ENCODE data around the gene SPTBN1.

The SPTBN1 gene

DNA sequence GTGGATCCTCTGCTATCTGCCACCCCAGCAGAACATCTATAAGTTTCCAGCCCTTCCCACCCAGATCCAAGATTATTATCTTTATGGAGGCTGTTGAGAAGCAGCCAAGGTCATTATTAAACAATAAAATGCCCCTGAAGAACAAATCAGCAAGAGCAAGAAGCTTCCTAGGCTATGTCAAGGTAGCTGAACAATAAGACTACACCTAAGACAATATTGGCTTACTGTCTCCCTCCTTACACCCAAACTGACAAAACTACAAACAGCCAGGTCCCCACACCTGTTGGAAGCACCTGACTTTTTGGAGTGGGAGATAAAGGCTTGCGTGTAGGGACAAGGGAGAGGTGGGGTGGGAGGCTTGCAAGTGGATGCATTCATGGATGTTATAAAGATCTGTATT is 128.5 kb downstream of the SPTBN1 start:
- H3K4me1 ChIP-seq (ENCODE audit: control insufficient read depth, insufficient read depth, low read length, poor library complexity, severe bottlenecking), result peaks cover 87% of the 10 kb centered on the region
- no peak overlapping the region for H3K4me3 ChIP-seq (ENCODE audit: insufficient read depth, low read depth, low read length, poor library complexity, severe bottlenecking)
- DNase-seq, result no peak
- no peaks in the 10 kb centered on the region for H3K27me3 ChIP-seq (replicated peaks; ENCODE audit: control insufficient read depth, insufficient read depth, low read length, poor library complexity, severe bottlenecking)
- H3K36me3 ChIP-seq (ENCODE audit: control insufficient read depth, insufficient read depth, low read length), result no peaks in the 10 kb centered on the region
- no peaks in the 10 kb centered on the region for H3K9me3 ChIP-seq (ENCODE audit: control insufficient read depth, low read length)
- no peak overlapping the region for H3K27ac ChIP-seq (ENCODE audit: insufficient read depth, low read length, poor library complexity, severe bottlenecking)

DNA sequence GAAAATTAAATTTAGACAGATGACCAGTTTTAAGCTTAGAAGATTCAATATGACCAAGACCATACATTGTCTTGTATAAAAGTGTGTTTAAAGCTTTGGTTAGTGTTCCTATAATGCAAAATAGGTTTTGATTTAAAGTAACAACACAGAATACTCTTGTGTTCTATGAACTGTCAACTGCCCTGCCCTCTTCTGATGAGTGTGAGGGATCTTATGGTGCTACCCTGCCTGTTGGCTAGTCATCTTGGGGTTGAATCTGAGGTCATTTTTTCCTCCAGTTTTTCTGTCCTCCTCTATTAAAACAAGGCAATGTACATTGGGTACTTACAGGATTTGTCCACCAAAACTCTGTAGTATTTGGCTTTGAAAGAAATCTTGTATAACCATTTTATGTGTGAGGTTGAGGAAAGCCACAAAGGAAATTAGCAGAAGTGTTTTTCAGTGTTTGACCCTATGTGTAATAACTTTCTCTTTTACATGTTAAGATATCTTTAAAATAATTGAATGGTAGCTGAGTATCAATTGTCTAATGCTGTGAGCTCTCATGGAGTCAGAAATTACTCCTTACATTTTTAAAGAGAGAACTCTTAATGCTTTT is 129.1 kb downstream of the SPTBN1 start:
- Histone ChIP-seq H3K9me3 (ENCODE audit: control insufficient read depth, low read length) (no peaks in the 10 kb centered on the region), H3K27ac (ENCODE audit: insufficient read depth, low read length, poor library complexity, severe bottlenecking) (peak overlapping the region; percentile 14), H3K36me3 (ENCODE audit: control insufficient read depth, insufficient read depth, low read length) (no peaks in the 10 kb centered on the region), H3K4me3 (ENCODE audit: insufficient read depth, low read depth, low read length, poor library complexity, severe bottlenecking) (no peak overlapping the region), H3K27me3 (replicated peaks; ENCODE audit: control insufficient read depth, insufficient read depth, low read length, poor library complexity, severe bottlenecking) (no peaks in the 10 kb centered on the region), H3K4me1 (ENCODE audit: control insufficient read depth, insufficient read depth, low read length, poor library complexity, severe bottlenecking) (peaks cover 85% of the 10 kb centered on the region)
- DNase-seq, result no peak

DNA sequence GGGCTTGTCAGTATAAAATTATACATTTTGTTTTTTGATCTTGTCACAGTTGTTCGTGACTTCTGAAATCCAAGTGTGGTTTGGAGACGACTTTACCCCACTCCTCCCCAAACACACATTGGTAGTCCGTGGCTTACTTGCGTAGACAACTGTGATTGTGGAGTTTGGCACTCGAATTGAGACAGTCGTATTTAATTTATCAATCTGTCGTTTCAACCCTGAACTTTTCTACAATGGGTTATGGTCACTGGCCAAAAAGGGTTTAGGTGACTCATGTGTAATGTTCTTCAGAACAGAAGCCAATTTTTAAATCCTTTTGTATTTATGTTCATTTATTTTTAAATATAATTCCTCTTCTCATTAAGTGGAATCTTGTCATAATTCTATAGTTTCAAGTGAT is 129.9 kb downstream of the SPTBN1 start:
- Histone ChIP-seq H3K36me3 (ENCODE audit: control insufficient read depth, insufficient read depth, low read length) (no peaks in the 10 kb centered on the region), H3K27ac (ENCODE audit: insufficient read depth, low read length, poor library complexity, severe bottlenecking) (no peak overlapping the region), H3K4me3 (ENCODE audit: insufficient read depth, low read depth, low read length, poor library complexity, severe bottlenecking) (no peak overlapping the region), H3K9me3 (ENCODE audit: control insufficient read depth, low read length) (no peaks in the 10 kb centered on the region), H3K4me1 (ENCODE audit: control insufficient read depth, insufficient read depth, low read length, poor library complexity, severe bottlenecking) (peaks cover 88% of the 10 kb centered on the region), H3K27me3 (replicated peaks; ENCODE audit: control insufficient read depth, insufficient read depth, low read length, poor library complexity, severe bottlenecking) (no peaks in the 10 kb centered on the region)
- no peak for DNase-seq

DNA sequence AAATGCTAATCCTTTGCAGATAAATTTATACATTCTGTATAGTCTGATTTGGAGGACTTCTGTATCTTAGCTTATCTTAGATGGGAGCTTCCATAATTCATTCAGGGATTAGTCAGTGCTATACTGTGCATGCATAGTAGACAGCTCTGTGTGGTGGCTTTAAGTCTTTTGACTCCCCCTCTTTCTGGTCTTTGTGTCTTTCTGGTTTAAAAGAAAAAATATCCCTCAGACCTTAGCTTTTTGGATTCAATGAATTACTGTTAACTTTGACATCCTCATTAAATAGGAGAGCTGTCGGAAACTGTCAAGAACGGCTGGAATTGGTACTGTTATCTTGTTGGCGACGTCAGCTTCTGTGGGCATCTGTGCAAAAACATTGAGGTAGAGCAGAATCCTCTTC is 130.4 kb downstream of the SPTBN1 start:
- Histone ChIP-seq H3K9me3 (ENCODE audit: control insufficient read depth, low read length) (no peaks in the 10 kb centered on the region), H3K4me3 (ENCODE audit: insufficient read depth, low read depth, low read length, poor library complexity, severe bottlenecking) (no peak overlapping the region), H3K4me1 (ENCODE audit: control insufficient read depth, insufficient read depth, low read length, poor library complexity, severe bottlenecking) (peaks cover 84% of the 10 kb centered on the region), H3K27ac (ENCODE audit: insufficient read depth, low read length, poor library complexity, severe bottlenecking) (no peak overlapping the region), H3K36me3 (ENCODE audit: control insufficient read depth, insufficient read depth, low read length) (no peaks in the 10 kb centered on the region), H3K27me3 (replicated peaks; ENCODE audit: control insufficient read depth, insufficient read depth, low read length, poor library complexity, severe bottlenecking) (no peaks in the 10 kb centered on the region)
- DNase-seq, result no peak

DNA sequence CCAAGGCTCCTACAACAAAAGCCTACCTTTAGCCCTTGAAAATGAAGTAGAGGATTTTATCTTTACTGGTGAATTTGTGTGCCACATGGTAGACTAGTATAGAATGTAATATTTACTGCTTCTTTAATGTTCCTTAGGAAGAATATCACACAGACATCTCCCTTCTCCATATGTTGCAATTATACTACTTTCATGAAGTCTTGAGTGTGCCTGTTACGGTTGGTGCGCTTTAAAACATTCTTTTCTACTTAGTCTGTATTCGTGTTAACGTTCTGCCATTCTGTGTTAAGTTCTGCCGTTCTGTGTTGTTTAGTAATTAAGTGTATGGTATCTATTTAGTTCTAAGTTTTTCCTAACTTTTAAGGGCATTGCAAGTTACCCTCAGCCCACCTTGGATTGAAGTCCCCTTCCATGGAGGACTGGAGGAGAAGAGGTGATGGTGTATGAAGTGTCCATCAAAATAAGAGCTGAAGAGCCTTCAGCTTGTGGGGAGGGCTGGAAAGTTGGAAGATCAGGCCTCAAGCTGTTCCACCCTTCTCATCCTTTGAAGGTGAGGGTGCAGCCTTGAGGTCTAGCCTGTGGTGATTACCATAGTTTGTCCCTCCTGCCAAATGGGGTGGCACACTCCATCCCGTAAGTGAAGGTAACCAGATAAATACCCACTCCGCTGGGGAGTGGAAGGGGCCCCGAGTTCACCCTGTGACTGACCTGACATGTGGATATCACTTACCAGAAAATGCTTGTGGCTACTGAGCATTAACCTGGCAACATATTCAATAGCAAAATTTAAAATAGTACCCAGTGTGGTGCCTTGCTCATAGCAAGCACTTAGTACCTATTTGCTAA is 131.3 kb downstream of the SPTBN1 start:
- Histone ChIP-seq H3K27me3 (replicated peaks; ENCODE audit: control insufficient read depth, insufficient read depth, low read length, poor library complexity, severe bottlenecking) (no peaks in the 10 kb centered on the region), H3K4me1 (ENCODE audit: control insufficient read depth, insufficient read depth, low read length, poor library complexity, severe bottlenecking) (peaks cover 82% of the 10 kb centered on the region), H3K36me3 (ENCODE audit: control insufficient read depth, insufficient read depth, low read length) (no peaks in the 10 kb centered on the region), H3K4me3 (ENCODE audit: insufficient read depth, low read depth, low read length, poor library complexity, severe bottlenecking) (no peak overlapping the region), H3K27ac (ENCODE audit: insufficient read depth, low read length, poor library complexity, severe bottlenecking) (no peak overlapping the region), H3K9me3 (ENCODE audit: control insufficient read depth, low read length) (no peaks in the 10 kb centered on the region)
- DNase-seq, result no peak

DNA sequence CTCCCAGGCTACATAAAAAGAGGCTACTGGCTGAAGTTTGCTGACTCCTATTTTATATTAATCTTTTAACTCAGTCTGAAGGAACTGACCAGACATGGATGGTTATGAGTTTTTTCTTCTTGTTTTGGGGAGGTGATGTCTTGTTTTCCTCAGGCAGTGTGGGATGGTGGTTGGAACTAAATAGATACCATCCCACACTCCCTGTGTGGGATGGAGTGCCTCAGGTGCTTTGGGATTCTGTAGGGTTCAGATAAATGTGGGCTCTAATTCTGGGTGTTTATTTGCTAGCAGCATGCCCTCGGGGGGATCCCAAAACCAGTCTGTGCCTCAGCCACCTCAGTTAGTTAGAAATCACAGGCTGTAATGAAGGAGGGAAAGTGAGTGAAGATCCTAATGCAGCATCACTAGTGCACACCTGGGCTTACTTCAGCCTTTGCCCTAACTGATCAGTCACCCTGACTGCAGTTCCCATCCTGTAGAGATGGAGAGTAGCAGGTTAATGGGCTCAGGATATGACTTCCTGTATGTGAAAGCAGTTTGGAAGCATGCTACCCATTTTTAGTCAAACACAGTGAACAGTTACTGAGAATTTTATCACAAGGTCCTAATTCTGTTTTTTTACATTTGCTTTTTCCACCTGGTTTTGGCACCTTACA is 132.2 kb downstream of the SPTBN1 start:
- Histone ChIP-seq H3K9me3 (ENCODE audit: control insufficient read depth, low read length) (no peaks in the 10 kb centered on the region), H3K36me3 (ENCODE audit: control insufficient read depth, insufficient read depth, low read length) (no peaks in the 10 kb centered on the region), H3K4me1 (ENCODE audit: control insufficient read depth, insufficient read depth, low read length, poor library complexity, severe bottlenecking) (peaks cover 72% of the 10 kb centered on the region), H3K27me3 (replicated peaks; ENCODE audit: control insufficient read depth, insufficient read depth, low read length, poor library complexity, severe bottlenecking) (no peaks in the 10 kb centered on the region), H3K27ac (ENCODE audit: insufficient read depth, low read length, poor library complexity, severe bottlenecking) (peak overlapping the region; percentile 69), H3K4me3 (ENCODE audit: insufficient read depth, low read depth, low read length, poor library complexity, severe bottlenecking) (no peak overlapping the region)
- DNase-seq, result no peak

DNA sequence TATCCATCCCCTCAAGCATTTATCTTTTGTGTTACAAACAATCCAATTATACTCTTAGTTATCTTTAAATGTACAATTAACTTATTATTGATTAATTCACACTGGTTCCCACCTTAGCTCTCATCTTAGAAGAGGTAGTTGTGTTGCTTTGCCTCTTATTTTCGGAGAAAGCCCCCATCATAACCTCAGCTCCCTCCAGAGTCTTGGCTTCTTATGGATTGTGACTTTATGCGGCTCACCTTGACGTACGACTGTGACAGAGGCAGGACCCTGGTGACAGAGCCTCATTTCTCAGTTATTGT is 132.9 kb downstream of the SPTBN1 start:
- H3K9me3 ChIP-seq (ENCODE audit: control insufficient read depth, low read length), result no peaks in the 10 kb centered on the region
- peak overlapping the region; percentile 32 for H3K4me3 ChIP-seq (ENCODE audit: insufficient read depth, low read depth, low read length, poor library complexity, severe bottlenecking)
- peaks cover 68% of the 10 kb centered on the region for H3K4me1 ChIP-seq (ENCODE audit: control insufficient read depth, insufficient read depth, low read length, poor library complexity, severe bottlenecking)
- no peaks in the 10 kb centered on the region for H3K27me3 ChIP-seq (replicated peaks; ENCODE audit: control insufficient read depth, insufficient read depth, low read length, poor library complexity, severe bottlenecking)
- H3K27ac ChIP-seq (ENCODE audit: insufficient read depth, low read length, poor library complexity, severe bottlenecking), result peak overlapping the region; percentile 69
- no peaks in the 10 kb centered on the region for H3K36me3 ChIP-seq (ENCODE audit: control insufficient read depth, insufficient read depth, low read length)
- no peak for DNase-seq

DNA sequence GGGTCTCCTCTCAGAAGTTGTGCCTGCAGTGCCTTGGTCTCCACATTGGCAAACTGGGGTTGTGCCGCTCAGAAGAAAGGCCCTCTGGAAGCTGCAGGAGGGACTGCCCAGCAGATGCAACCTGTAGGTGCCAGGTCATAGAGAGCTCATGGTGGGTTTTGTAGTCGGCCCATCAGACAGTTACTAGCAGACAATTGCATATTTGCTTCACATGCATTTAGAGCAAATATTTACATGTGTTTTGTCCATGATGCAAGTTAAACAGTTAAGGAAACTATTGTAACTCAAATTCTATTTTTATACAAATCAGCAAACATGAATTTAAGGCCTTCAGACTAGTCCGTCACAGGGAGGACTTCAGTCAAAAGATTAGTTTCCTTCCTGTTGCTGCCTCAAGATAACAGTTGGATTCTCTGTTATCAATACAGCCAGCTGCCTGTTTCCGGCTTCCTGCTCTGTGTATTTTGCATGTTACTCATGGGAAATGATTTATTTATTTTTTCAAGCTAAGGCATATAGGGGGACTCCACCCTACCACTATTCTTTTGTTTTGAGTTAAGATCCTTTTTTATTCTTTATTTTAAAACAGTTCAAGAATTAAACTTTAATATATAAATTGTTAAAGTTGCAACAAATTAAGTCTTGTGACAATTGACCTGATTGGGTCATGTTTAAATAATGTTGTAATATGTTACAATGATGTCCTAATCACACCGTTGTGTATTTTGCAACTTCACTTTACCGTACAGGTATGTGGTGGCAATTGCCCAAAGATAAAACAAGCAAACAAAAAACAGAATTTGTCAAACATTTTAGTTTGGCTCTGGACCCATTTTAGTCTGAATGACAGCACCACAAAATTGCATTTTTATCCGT is 133.5 kb downstream of the SPTBN1 start:
- peak in 1 of 3 donors; percentile 32 for DNase-seq
- Histone ChIP-seq H3K27me3 (replicated peaks; ENCODE audit: control insufficient read depth, insufficient read depth, low read length, poor library complexity, severe bottlenecking) (no peaks in the 10 kb centered on the region), H3K9me3 (ENCODE audit: control insufficient read depth, low read length) (no peaks in the 10 kb centered on the region), H3K27ac (ENCODE audit: insufficient read depth, low read length, poor library complexity, severe bottlenecking) (peak overlapping the region; percentile 69), H3K4me3 (ENCODE audit: insufficient read depth, low read depth, low read length, poor library complexity, severe bottlenecking) (peak overlapping the region; percentile 32), H3K4me1 (ENCODE audit: control insufficient read depth, insufficient read depth, low read length, poor library complexity, severe bottlenecking) (peaks cover 62% of the 10 kb centered on the region), H3K36me3 (ENCODE audit: control insufficient read depth, insufficient read depth, low read length) (no peaks in the 10 kb centered on the region)

DNA sequence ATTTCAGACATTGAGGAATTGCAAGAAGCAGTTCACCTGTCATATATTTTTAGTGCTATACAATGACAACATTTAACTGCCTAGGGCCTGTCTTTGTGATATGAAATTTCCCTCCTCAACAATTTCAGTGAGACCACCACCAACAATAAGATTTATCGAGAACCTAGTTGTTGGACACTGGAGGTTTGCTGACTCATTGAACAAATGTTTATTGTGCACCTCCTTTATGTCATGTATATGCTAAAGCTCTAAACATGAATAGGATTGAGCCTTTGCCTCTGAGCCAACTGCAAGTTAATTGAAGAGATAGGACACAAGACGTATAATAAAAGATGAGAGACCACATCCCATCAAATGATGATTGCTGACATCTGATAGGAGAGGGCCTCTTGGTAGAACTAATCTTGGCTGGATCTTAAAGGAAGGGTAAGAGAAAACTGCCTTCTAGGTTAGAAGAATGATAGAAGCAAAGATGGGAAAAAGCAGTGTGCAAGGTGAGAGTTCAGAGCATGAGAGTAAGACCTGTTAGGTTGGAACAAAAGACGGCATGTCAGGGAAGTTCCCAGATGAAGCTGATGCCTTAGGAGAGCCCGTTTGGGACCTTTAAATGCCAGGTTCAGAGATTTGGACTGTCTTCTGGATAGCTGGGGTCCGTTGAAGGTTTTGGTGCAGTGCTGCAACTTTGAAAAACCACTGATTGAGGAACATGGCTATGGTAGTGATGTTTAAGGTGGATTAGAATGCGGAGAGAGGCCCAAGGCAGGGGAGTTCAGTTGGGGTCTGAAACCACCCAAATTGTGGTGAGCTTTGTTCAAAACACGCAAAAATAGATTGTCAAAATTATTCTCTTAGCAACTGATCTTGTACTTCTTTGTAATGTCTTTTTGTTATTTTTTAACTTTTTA is 134.3 kb downstream of the SPTBN1 start:
- H3K4me3 ChIP-seq (ENCODE audit: insufficient read depth, low read depth, low read length, poor library complexity, severe bottlenecking), result no peak overlapping the region
- no peaks in the 10 kb centered on the region for H3K36me3 ChIP-seq (ENCODE audit: control insufficient read depth, insufficient read depth, low read length)
- DNase-seq, result no peak
- peak overlapping the region; percentile 69 for H3K27ac ChIP-seq (ENCODE audit: insufficient read depth, low read length, poor library complexity, severe bottlenecking)
- no peaks in the 10 kb centered on the region for H3K27me3 ChIP-seq (replicated peaks; ENCODE audit: control insufficient read depth, insufficient read depth, low read length, poor library complexity, severe bottlenecking)
- H3K4me1 ChIP-seq (ENCODE audit: control insufficient read depth, insufficient read depth, low read length, poor library complexity, severe bottlenecking), result peaks cover 59% of the 10 kb centered on the region
- H3K9me3 ChIP-seq (ENCODE audit: control insufficient read depth, low read length), result no peaks in the 10 kb centered on the region

All from effector memory CD4-positive, alpha-beta T cell (primary cell).